AG10803 (cell line): ENCODE measurements around the gene CD302.
A peak's percentile ranks its signal among the peaks of the same experiment; 100 is the strongest.

Experiments used
- DNase-seq: peaks from one replicate; pipeline ENCODE4 v3.0.0; 2010; ENCODE audit warnings: low read depth
- H3K4me3 ChIP-seq: 2 replicates; pipeline ENCODE4 v1.5.1; 2011; ENCODE audit warnings: mild to moderate bottlenecking, low read length, control low read depth
- TF ChIP-seq, protein P1 (sequence below): conservative IDR thresholded peaks from 2 replicates; pipeline ENCODE4 v1.5.1; 2011; ENCODE audit warnings: mild to moderate bottlenecking, low read length, control low read depth, inconsistent platforms

Gene CD302

DNA sequence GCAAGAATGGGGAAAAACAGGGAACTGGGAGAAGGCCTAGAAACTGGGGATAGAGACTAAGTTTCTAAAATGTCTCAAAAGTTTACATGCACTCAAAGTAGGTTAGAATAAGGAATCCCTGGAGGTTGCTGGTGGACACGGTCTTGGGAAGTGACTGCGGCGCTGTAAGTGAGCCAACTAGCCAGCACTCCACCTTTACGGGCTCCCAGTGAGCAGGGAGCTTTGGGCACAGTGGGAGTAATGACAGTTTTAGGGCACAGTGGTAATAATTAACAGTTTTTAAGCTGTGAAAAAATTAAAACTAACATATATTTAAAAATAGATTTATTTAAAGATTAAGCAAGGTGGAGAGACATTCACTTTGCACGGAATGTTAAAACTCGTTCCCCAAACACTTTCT lies 20.9 kb upstream of the CD302 start:
- DNase-seq = no peak
- no peak overlapping the region for H3K4me3 ChIP-seq
- TF ChIP-seq, protein P1, sequence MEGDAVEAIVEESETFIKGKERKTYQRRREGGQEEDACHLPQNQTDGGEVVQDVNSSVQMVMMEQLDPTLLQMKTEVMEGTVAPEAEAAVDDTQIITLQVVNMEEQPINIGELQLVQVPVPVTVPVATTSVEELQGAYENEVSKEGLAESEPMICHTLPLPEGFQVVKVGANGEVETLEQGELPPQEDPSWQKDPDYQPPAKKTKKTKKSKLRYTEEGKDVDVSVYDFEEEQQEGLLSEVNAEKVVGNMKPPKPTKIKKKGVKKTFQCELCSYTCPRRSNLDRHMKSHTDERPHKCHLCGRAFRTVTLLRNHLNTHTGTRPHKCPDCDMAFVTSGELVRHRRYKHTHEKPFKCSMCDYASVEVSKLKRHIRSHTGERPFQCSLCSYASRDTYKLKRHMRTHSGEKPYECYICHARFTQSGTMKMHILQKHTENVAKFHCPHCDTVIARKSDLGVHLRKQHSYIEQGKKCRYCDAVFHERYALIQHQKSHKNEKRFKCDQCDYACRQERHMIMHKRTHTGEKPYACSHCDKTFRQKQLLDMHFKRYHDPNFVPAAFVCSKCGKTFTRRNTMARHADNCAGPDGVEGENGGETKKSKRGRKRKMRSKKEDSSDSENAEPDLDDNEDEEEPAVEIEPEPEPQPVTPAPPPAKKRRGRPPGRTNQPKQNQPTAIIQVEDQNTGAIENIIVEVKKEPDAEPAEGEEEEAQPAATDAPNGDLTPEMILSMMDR = no peak

DNA sequence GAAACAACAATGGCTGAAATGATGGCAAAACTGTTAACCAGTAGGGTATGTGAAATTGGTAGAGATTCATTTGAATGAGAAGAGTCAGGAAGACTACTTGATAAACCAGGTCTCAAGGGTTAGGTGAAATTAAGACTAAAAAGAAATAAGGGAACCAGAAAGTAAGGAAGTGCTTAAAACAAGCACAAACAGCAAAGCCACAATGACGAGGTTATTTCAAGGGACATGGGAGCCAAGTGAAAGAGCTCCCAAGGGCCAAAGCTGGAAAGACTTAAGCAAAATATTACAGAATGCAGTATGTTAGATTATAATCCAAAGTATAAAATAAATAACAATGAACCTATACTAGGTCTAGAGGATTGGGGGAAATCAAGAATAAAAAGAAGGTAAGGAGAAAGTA lies 19.3 kb upstream of the CD302 start:
- DNase-seq = no peak
- H3K4me3 ChIP-seq = no peak overlapping the region
- TF ChIP-seq, protein P1 = no peak

DNA sequence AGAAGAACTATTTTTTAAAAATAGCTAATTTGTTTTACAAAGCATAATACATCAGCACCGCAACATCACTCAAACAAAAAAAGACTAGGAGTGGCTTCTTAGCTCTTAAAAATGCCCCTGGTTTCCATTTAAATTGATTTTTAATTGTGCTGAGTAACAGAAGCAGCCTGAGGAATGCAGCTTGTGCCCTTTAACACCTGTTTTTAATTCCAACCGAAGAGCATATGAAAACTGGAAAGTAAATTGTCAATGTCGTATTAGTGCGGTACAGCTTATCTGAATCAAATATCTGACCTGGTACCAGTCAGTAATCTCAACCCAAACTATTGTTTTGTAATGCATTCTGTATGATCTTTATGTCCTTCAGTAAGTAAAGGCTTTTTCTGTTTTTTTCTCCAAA lies 13.2 kb upstream of the CD302 start:
- H3K4me3 ChIP-seq = no peak overlapping the region
- TF ChIP-seq, protein P1 = no peak
- DNase-seq = peak; percentile 31

DNA sequence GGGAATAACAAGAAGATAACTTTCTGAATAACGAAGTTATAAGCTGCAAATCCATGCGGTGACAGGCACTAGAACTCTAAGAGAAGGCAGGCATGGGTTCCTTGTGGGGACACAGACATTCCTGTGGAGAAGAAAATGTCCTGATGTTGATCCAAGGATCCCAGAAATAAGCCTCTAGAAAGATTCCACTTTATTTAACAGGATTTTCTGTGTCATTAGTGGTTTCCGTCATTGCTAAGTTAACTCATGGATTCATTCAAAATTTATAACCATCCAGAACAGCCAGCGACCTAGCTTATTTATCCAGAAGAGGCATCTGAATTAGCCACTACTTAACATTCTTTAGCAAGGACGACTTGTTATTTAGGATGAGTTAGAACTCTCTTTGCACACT lies 10.0 kb upstream of the CD302 start:
- TF ChIP-seq, protein P1 = no peak
- no peak overlapping the region for H3K4me3 ChIP-seq
- DNase-seq = no peak

DNA sequence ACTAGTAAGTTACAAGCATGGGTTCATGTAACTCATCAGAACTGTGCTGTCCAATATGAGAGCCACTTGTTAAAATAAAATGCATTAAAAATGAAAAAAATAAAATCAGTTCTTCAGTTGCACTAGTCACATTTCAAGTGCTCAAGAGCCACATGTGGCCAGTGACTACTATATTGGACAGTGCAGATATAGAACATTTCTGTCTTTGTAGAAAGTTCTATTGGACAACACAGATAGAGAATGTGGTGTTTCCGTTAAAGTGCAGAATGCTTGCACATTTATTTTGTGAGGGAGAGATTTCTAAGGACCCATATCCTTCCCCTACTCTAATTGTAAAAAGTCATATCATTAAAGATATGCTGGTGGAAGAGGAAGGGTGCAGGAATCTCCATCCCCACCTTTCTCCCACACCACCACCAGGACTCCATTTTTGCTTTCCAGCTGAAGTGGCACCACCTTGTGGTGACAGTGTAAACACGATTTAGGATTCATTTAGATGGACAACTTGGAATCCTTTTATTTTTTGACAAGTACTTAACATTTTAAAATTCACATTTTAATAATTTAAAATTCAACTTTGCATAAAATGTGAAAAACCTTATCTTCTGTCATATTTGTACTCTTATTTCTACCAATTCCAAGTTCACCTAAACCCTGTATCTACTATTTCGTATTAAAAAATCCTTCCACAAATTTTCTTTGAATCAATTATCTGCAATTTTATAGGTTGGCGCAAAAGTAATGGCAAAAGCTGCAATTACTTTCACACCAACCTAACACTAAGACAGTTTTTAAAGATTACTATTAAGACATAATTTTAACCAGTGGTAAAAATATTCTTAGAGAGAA lies 9.4 kb upstream of the CD302 start:
- no peak overlapping the region for H3K4me3 ChIP-seq
- DNase-seq = peak; percentile 45
- TF ChIP-seq, protein P1 = peak; percentile 93

DNA sequence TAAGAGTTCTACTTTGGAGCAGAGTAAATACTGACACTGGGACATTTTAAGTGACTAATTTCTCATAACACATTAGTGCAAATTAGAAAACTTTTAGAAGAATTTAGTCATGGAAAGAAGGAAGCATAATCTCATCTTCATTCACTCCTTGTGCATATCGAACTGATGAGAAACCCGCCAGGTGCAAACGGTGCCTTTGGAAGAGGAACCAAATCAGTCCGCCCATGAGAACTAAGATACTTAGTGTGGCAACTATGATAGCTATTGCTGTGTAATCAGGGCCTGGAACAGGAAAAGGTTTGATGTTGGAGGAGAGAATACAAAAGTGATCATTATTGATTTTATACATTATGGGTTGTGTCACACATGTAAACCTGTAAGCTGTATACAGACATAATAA lies 6.9 kb upstream of the CD302 start:
- TF ChIP-seq, protein P1 = no peak
- no peak for DNase-seq
- no peak overlapping the region for H3K4me3 ChIP-seq

DNA sequence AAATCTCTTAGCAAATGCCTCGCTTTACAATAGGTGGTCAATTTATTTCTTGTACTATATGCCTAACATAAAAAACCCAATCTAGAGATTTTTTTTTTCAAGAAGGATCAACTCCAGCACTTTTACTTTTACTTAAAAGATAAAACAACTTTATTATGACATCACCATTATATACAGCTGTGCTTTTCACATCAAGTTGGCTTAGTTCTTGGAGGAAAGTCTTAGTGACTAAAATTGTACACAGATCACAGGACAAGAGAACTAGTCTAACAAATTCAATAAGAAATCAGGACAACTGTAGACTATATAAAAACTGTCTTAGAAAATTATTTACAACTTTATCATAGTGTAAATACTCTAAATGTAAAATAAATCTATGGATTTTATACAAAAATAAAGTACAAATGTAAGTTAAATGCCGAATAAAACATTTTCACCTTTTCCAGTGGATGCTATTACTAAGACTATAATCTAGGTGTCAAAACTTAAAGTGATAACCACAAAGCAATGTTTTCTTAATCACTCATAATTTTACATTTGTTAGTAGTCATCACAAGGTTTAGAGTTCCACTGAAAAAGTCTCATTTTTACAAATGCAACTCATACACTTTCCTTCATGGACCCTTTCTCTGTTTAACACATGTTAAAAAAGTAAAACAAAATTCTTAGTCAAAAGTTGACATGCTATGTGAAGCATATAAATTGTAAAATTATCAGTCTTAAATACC lies 5.4 kb upstream of the CD302 start:
- DNase-seq = no peak
- TF ChIP-seq, protein P1 = no peak
- no peak overlapping the region for H3K4me3 ChIP-seq
